KG1 (cell line): ENCODE measurements around the gene SLC33A1.
"Not testable (repeated sequence)": the region's sequence is repeated elsewhere in the genome, so short reads cannot be mapped to it uniquely, and the experiment has no call there.

Experiments
- DNase-seq: peaks from one replicate; lab custom pipeline; 2025; lab: John Stamatoyannopoulos, UW

The SLC33A1 gene

GRCh38 chr3:155861476-155862183 lies 7.4 kb upstream of the SLC33A1 start:
- DNase-seq: no peak

- DNase-seq: not testable (repeated sequence)
Observed at GRCh38 chr3:155860424-155860823, 6.2 kb upstream of the SLC33A1 start.

- DNase-seq: no peak
Observed at GRCh38 chr3:155859859-155860258, 5.6 kb upstream of the SLC33A1 start.

GRCh38 chr3:155853214-155854140 lies 750 bp downstream of the SLC33A1 start:
- DNase-seq: no peak

GRCh38 chr3:155852341-155852740 lies 1.9 kb downstream of the SLC33A1 start:
- no peak for DNase-seq

- not testable (repeated sequence) for DNase-seq
Observed at GRCh38 chr3:155849404-155849803, 4.8 kb downstream of the SLC33A1 start.

- no peak for DNase-seq
Observed at GRCh38 chr3:155847993-155848392, 6.2 kb downstream of the SLC33A1 start.

GRCh38 chr3:155846119-155846518 lies 8.1 kb downstream of the SLC33A1 start:
- no peak for DNase-seq

GRCh38 chr3:155843569-155843968 lies 10.7 kb downstream of the SLC33A1 start:
- DNase-seq: no peak

- DNase-seq: no peak
Observed at GRCh38 chr3:155835341-155836071, 18.7 kb downstream of the SLC33A1 start.

GRCh38 chr3:155828490-155829098 lies 25.6 kb downstream of the SLC33A1 start:
- DNase-seq: not testable (repeated sequence)

- DNase-seq: no peak
Observed at GRCh38 chr3:155815030-155815545, 39.1 kb downstream of the SLC33A1 start.

GRCh38 chr3:155813224-155813623 lies 41.0 kb downstream of the SLC33A1 start:
- DNase-seq: not testable (repeated sequence)

GRCh38 chr3:155809181-155809580 lies 45.0 kb downstream of the SLC33A1 start:
- no peak for DNase-seq

GRCh38 chr3:155807823-155808222 lies 46.4 kb downstream of the SLC33A1 start:
- DNase-seq: no peak

GRCh38 chr3:155805802-155806618 lies 48.2 kb downstream of the SLC33A1 start, which contains the start of gene C3orf33:
Gene C3orf33 (minus strand): TSS chr3:155806278. CDS start chr3:155806252, 26 bp downstream.
- peak; percentile 73 for DNase-seq

- DNase-seq: no peak
Observed at GRCh38 chr3:155805204-155805801, 48.9 kb downstream of the SLC33A1 start.

- no peak for DNase-seq
Observed at GRCh38 chr3:155804323-155804722, 49.9 kb downstream of the SLC33A1 start.

GRCh38 chr3:155792532-155792931 lies 61.7 kb downstream of the SLC33A1 start:
- no peak for DNase-seq

- DNase-seq: no peak
Observed at GRCh38 chr3:155791190-155791589, 63.0 kb downstream of the SLC33A1 start.
